Stimulated activated CD8-positive, alpha-beta memory T cell treated with anti-CD3 and anti-CD28 coated beads, Interleukin-15, amount 100 ng/mL, for 4 hours (primary cell): ENCODE measurements around the gene RPL27A.

Source experiments
- DNase-seq, 2 donors: peaks; one replicate each; pipeline ENCODE4 v3.0.0-alpha.2; 2020; ENCODE audit warnings: low read depth in 2 of 2

The RPL27A gene

DNA sequence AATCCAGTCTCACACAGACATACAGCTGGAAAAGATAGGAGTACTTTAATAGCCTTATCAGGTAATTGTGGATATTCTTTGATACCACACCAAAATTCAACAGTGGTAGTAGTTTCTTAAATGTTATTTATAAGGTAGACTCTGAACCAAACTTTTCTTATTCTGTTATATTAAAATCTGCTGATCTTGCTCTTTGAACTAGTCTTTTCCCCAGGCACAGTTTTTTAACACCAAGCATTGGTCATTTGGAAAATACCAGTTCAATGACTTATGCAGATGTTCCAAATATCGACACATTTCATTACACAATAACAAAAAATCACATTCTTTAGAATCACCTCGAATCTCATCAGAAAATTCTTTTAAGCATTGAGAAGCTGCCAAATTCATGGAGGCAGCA, 7.7 kb upstream of the RPL27A start:
- DNase-seq = no peak

- DNase-seq = no peak
These were observed 6.1 kb upstream of the RPL27A start for GRCh38 chr11:8676458-8676857.

- no peak for DNase-seq
These were observed 3.6 kb upstream of the RPL27A start for GRCh38 chr11:8679006-8679405.

GRCh38 chr11:8681837-8682302, 722 bp upstream of the RPL27A start:
- no peak for DNase-seq

DNA sequence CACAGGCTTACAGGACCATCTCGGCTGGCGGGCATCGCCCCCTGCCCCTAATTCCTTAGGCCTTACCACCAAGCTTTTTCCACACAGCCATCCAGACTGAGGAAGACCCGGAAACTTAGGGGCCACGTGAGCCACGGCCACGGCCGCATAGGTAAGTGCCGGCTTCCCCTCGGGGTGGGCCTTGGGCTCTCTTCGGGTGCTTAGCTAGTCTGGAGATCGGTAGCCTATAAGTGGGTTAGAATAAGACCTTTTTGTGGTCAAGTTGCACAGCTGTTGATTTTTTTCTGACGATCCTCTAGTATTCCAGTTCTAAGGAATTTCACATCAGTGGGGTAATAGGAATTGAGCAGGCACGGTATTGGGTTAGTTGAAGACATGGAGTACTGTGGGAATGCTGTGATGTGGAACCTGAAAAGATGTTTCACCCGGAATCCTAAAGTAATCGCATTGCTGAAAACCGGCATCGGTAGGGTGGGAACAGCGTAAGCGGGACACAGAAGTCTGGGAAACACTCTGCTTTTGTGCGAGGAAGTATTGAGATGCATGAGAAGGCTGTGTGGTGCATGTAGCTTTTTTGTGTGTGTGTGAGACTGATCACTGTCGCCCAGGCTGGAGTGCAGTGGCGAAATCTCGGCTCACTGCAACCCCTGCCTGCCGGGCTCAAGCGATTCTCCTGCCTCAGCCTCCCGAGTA, 669 bp downstream of the RPL27A start:
- no peak for DNase-seq

- no peak for DNase-seq
These were observed 2.2 kb downstream of the RPL27A start for GRCh38 chr11:8684600-8685290.

DNA sequence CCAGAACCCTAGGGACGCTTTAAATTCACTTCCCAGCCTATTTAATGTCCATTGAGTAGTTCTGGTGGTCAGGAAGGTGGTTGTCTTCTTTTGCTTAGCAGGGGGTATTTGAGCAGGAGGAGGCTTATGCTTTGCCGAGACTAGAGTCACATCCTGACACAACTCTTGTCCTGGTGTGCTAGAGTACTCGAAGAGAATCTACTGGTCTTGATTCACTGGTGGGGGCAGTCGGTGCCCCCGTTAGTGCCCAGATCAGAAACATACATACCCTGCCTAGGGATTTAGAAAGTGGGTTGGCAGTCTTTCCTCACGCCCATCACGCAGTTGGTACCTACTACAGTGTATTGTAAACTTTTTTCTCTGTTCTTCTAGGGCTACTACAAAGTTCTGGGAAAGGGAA, 2.7 kb downstream of the RPL27A start:
- DNase-seq = no peak

- no peak for DNase-seq
These were observed 3.2 kb downstream of the RPL27A start for GRCh38 chr11:8685820-8686219.

- no peak for DNase-seq
These were observed 3.7 kb downstream of the RPL27A start for GRCh38 chr11:8686325-8686724.

- DNase-seq = peak; percentile 65 to 76
These were observed 6.1 kb downstream of the RPL27A start for GRCh38 chr11:8688414-8689362.

GRCh38 chr11:8689726-8690255, 7.2 kb downstream of the RPL27A start:
- DNase-seq = no peak

- DNase-seq = no peak
These were observed 8.1 kb downstream of the RPL27A start for GRCh38 chr11:8690374-8691342.

DNA sequence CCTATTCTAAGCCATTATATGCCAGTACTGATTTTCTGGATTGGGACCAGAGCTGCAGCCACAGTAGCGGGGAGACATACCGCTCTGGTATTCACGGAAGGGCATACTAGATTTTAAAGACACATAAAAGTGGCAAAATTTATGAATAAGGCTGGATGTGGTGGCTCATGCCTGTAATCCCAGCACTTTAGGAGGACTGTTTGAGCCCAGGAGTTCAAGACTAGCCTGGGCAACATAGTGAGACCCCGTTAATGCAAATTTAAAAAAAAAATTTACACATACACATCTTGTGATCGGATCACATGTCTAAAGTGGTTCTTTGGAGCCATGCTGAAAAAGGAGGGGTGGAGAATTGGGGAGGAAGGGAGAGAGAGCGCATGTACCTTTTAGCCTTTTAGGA, 9.0 kb downstream of the RPL27A start:
- DNase-seq = no peak

GRCh38 chr11:8692417-8692816, 9.8 kb downstream of the RPL27A start:
- DNase-seq = no peak

- no peak for DNase-seq
These were observed 10.5 kb downstream of the RPL27A start for GRCh38 chr11:8693010-8693551.

DNA sequence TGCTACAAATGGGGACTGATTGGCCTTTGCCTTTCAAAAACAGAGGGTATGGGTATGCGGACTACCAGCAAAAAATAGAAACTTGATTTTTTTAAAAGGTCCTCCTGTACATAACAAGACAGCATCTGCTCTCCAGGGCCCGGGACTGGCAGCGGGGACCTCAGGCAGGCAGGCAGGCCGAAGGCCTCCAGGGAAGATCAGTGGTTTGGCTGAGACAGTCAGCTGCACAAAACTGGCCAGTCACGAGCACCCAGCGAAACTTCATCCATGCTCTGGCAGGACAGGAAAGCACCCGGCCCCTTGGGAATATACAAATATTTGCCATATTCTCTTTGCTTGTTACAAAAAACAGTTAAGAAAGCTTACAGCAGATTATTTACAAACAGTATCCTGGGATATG, 11.0 kb downstream of the RPL27A start:
- DNase-seq = no peak

DNA sequence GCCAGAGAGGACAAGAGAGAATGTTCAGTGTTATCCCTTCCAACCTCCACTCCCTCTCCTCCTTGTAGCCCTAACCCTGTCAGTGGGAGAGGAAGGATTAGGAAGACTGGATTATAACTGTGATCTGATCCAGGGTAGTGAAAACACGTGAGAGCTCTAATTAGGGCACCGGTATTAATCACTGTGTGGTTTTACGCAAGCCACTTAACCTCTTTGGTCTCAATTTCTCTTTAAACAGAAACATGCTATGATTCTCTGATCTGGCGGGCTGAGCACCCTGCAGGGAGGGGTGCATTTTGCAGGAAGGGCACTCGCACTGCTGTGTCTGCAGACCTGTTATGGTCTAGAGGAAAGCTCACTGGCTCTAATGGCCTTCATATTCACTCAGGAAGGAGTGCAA, 11.5 kb downstream of the RPL27A start:
- DNase-seq = no peak

DNA sequence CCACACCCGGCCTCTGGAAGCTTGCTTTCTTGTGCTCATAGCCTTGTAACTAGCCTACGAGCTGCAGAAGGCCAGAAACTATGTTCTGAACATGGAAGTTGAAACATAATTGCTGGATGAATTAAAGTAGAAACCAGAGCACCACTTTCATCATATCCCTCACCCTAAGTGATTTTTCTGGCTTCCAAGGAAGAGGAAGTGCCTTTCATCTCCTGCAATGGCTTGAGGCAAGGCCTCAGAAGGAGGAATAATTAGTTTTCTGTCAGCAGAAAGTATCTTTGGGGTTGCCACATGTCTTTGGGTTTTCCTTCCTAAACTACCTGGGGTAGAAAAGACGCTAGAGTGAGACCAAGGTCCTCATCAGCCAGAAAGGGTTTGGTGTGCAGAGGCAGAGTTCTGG, 14.5 kb downstream of the RPL27A start:
- no peak for DNase-seq

DNA sequence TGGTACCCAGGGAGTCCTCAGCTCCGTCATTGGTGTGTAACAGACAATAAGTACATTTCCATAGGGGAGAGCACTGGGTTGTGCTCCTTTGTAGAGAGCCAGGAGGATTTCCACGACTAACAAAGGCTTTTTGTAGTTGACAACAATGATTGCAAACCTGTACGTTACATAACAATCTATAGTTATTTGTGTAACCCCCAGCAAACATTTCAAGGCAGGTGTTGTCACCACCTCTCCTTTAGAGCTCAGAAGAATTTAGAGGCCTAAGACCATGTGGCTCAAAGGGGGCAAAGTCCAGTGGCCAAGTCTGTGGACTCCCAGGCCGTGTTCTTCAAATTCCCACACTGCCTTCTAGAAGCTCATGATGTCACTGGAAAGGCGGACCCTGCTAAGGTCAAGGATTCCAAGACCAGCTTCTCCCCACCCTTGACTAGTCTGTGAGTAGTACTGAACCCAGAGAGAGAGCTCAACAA, 15.8 kb downstream of the RPL27A start:
- DNase-seq = no peak

DNA sequence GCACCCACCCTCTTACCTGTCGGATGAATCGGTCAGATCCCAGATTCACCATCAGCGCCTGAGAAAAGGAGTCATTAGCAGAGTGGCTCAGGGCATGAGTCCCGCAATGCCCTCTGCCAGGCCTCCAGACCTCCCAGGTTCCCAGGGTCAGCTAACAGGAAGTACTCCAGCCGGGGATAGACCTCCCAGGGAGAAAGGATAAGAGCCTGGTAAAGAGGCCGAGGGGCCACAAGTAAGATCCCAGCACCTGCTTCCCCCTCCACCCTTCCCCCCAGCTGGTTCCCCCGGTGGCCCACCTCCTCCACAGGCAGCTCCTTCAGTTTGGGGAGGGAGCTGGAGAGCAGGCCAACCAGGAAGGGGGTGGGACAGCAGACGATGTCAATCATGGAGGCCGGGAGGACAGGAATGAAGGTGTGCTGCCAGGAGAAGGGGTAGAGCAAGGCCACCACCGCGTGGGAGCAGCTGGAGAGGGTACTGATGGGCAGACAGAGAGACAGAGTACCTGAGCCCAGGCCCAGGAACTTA, 16.4 kb downstream of the RPL27A start:
- DNase-seq = no peak
